OCI-LY1 (cell line): Measurements from ENCODE around the gene PTPRU.

Experiments
- CTCF ChIP-seq: fragments of 200-600 bp; sonication (generic), shearing (Covaris generic); IDR thresholded peaks from 2 replicates; pipeline ENCODE4 v1.5.1; 2017; ENCODE audit warnings: mild to moderate bottlenecking, antibody characterized with exemption, low read length, moderate library complexity, mixed read lengths
- EZH2 ChIP-seq: fragments of 200-600 bp; sonication (generic), shearing (Covaris generic); IDR thresholded peaks from 2 replicates; pipeline ENCODE4 v1.8.0; 2017; ENCODE audit warnings: borderline replicate concordance, mixed run types, mild to moderate bottlenecking, antibody characterized with exemption, low read length, moderate library complexity, mixed read lengths

- no peak for TF ChIP-seq CTCF
- no peak for TF ChIP-seq EZH2
Observed at GRCh38 chr1:29330089-29330488, 93.8 kb downstream of the PTPRU start.
